ENCODE results near the gene LIG1. TPM values are rescaled to one million over a fixed set of nuclear protein-coding genes. Genes with fewer than 3 reads are reported as not detected.
A peak's percentile ranks its signal among the peaks of the same experiment; 100 is the strongest.

The LIG1 gene
- total RNA-seq, 1 experiment from 2014 or later: 116 TPM

DNA sequence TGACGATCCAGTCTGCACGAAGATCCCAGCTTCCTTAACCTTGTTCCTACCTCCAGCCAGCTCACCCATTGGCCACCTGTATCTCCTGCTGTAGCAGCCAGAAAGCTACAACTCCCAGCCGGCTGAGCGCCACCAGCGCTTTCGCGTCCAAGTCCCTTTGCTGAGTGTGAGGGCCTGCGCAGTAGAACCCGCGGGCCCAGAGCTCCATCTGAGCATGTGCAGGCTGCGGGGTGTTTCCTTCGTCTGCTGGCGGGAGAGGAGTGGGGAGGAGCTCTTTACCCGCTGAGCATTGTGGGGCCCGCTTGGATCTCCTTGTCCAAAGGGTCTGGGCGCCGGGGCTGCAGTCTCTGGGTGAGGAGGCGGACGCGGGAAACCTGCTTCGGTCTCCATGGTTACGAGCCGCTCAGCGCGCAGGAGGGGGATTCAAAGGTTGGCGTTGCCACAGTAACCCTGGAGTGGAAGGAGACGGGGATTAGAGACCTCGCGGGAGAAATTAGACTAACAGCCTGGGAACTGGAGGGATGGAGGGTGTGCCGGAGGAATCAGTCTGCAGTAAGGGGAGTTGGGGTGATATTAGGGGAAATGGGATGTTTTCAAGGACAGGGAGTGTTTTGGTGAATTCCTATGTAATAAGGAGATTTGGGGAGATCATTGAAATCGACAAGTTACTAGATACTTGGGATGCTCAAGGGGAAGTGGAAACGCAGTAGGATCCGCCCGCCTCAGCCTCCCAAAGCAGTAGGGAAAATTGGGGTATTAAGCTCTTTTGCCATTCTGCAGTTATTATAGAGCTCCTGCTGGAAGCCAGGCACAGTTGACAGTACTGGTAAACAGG is 33.9 kb upstream of the LIG1 start:
- peak; percentile 94 to 95 for DNase-seq
- Histone ChIP-seq H3K4me3 (peak overlapping the region; percentile 67), H3K4me2 (peak overlapping the region; percentile 95), H3K27me3 (ENCODE audit: insufficient read depth, low read depth) (no peaks in the 10 kb centered on the region), H3K9me2 (ENCODE audit: insufficient read depth) (no peaks in the 10 kb centered on the region), H4K20me1 (ENCODE audit: insufficient read depth) (no peaks in the 10 kb centered on the region), H3K9me3 (ENCODE audit: insufficient read depth, low read depth) (no peaks in the 10 kb centered on the region), H3K79me2 (ENCODE audit: low read depth) (peaks cover 13% of the 10 kb centered on the region; the same call in 1 of the 2 replicates), H3K36me3 (ENCODE audit: low read depth) (no peaks in the 10 kb centered on the region), H3K4me1 (replicated peaks; ENCODE audit: insufficient read depth) (peaks cover 14% of the 10 kb centered on the region), H3K27ac (no peak overlapping the region; the same call in 1 of the 2 replicates), H3F3A (ENCODE audit: insufficient read depth, low read depth) (peaks cover 15% of the 10 kb centered on the region), H2AFZ (peak overlapping the region; percentile 91)
- ChIA-PET CTCF (interaction anchor here (0.6 to 1.5 kb wide), 7 partner anchors 13 to 855 kb away, joined by 3 to 12 read pairs (median 4); no protein-coding TSS in a partner anchor), POLR2A (ENCODE audit: unreplicated experiment) (interaction anchor here (0.5 to 2.1 kb wide), 12 partner anchors 10 to 720 kb away, joined by 3 to 32 read pairs (median 4); partner anchors contain the start of genes CARD8, KPTN, LIG1 and RPL18)
- intact Hi-C loops (cut with micrococcal nuclease; ENCODE audit: unreplicated experiment): no loop called here
- TF ChIP-seq EZH2 (IDR thresholded peaks at IDR 0.05; ENCODE audit: low read depth): no peak
- TF ChIP-seq CTCF (conservative IDR thresholded peaks at IDR 0.05): no peak
- no TSS peak for BruUV-seq (replicated peaks)

DNA sequence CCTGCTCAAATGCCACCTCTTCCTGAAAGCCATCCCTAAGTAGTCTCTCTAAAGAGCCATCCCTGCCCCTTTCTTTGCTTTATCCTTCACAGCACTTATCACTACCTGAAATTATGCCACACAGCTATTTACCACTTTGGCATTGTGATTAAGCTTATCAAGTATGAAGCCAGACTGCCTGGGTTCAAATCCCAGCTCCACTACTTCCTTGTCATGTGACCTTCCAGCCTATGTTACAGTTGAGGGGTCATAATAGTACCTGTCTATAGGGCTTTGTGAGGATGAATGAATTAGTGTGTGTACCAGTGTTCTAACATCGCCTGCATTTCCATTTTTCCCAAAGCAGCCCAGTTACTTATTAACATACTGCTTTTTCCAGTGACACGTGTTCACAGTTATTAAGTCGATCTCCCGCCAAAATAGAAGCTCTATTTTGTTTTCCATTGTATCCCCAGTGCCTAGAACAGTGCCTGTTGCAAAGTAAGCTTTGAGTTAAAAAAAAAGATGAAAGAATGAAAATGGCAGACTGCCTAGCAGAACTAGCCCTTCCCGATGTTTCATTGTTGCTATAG is 33.2 kb upstream of the LIG1 start:
- Histone ChIP-seq H3K4me1 (replicated peaks; ENCODE audit: insufficient read depth) (peaks cover 14% of the 10 kb centered on the region), H3K9me2 (ENCODE audit: insufficient read depth) (no peaks in the 10 kb centered on the region), H4K20me1 (ENCODE audit: insufficient read depth) (no peaks in the 10 kb centered on the region), H3K27ac (no peak overlapping the region; the same call in 1 of the 2 replicates), H3K36me3 (ENCODE audit: low read depth) (no peaks in the 10 kb centered on the region), H3K9me3 (ENCODE audit: insufficient read depth, low read depth) (no peaks in the 10 kb centered on the region), H3K4me2 (peak overlapping the region; percentile 95), H2AFZ (peak overlapping the region; percentile 91), H3K27me3 (ENCODE audit: insufficient read depth, low read depth) (no peaks in the 10 kb centered on the region), H3F3A (ENCODE audit: insufficient read depth, low read depth) (peaks cover 22% of the 10 kb centered on the region), H3K79me2 (ENCODE audit: low read depth) (peaks cover 13% of the 10 kb centered on the region; the same call in 1 of the 2 replicates), H3K4me3 (peak overlapping the region; percentile 67)
- no peak for DNase-seq
- no peak for TF ChIP-seq CTCF (conservative IDR thresholded peaks at IDR 0.05)
- TF ChIP-seq EZH2 (IDR thresholded peaks at IDR 0.05; ENCODE audit: low read depth): no peak
- BruUV-seq (replicated peaks): TSS peak; percentile 88
- intact Hi-C loops (cut with micrococcal nuclease; ENCODE audit: unreplicated experiment): no loop called here
- CTCF ChIA-PET: interaction anchor here (0.6 to 1.5 kb wide), 7 partner anchors 12 to 855 kb away, joined by 3 to 12 read pairs (median 4); no protein-coding TSS in a partner anchor
- POLR2A ChIA-PET (ENCODE audit: unreplicated experiment): interaction anchor here (0.5 to 2.1 kb wide), 8 partner anchors 24 to 719 kb away, joined by 3 to 32 read pairs (median 5); partner anchors contain the start of genes CARD8, KPTN, LIG1 and ZSWIM9

- 0 out of 2 replicates have a peak, but pooled peaks cover 6% of the 10 kb centered on the region for H4K20me1 ChIP-seq (ENCODE audit: insufficient read depth)
- H3K27me3 ChIP-seq (ENCODE audit: insufficient read depth, low read depth): no peaks in the 10 kb centered on the region
- no peaks in the 10 kb centered on the region for H3K36me3 ChIP-seq (ENCODE audit: low read depth)
- ChIA-PET CTCF (interaction anchor here (0.6 to 0.7 kb wide), 4 partner anchors 123 to 310 kb away, joined by 3 to 13 read pairs (median 4); no protein-coding TSS in a partner anchor), POLR2A (ENCODE audit: unreplicated experiment) (no interaction called here)
- no peak overlapping the region for H2AFZ ChIP-seq
- no peaks in the 10 kb centered on the region for H3K79me2 ChIP-seq (ENCODE audit: low read depth)
- H3K9me2 ChIP-seq (ENCODE audit: insufficient read depth): no peaks in the 10 kb centered on the region
- H3K4me2 ChIP-seq: no peak overlapping the region
- TF ChIP-seq CTCF (conservative IDR thresholded peaks at IDR 0.05) (no peak), EZH2 (IDR thresholded peaks at IDR 0.05; ENCODE audit: low read depth) (no peak)
- H3K4me1 ChIP-seq (replicated peaks; ENCODE audit: insufficient read depth): no peaks in the 10 kb centered on the region
- peaks cover 9% of the 10 kb centered on the region; the same call in 1 of the 2 replicates for H3F3A ChIP-seq (ENCODE audit: insufficient read depth, low read depth)
- no peak for DNase-seq
- no peak overlapping the region for H3K4me3 ChIP-seq
- H3K9me3 ChIP-seq (ENCODE audit: insufficient read depth, low read depth): no peaks in the 10 kb centered on the region
- no TSS peak for BruUV-seq (replicated peaks)
- H3K27ac ChIP-seq: no peak overlapping the region
- intact Hi-C loops (cut with micrococcal nuclease; ENCODE audit: unreplicated experiment): no loop called here
Measured at GRCh38 chr19:48196933-48197665, 27.0 kb upstream of the LIG1 start.

All from PC-9 (cell line).